HepG2 (cell line): ENCODE measurements around the gene DNAJB11. TPM values are rescaled to one million over a fixed set of nuclear protein-coding genes. Genes with fewer than 3 reads are reported as not detected.

ENCODE experiments used
- ATAC-seq: fragments of 200-7000 bp; cut with Tn5 transposase; 3 replicates; pipeline ENCODE4 v1.9.1; 2020; ENCODE audit warnings: mild to moderate bottlenecking, moderate library complexity
- BruUV-seq: library from RNA; stranded (reverse); fragments of 400-500 nt; replicated peaks from 2 replicates; lab custom pipeline; 2021; lab: Mats Ljungman, UMichigan
- CTCF ChIA-PET: fragments of 300-600 bp; formaldehyde crosslinking; extraction: SDS; loops from one replicate; lab custom pipeline; 2021; ENCODE audit warnings: low total read pairs, inconsistent platforms, low intra/inter-chr PET ratio; lab: Yijun Ruan, JAX
- POLR2A ChIA-PET: fragments of 350-600 bp; sonication (Branson Sonifier 250); formaldehyde crosslinking; loops from one replicate; lab custom pipeline; 2020; ENCODE audit warnings: antibody characterized with exemption, inconsistent platforms; lab: Yijun Ruan, JAX
- DNase-seq: peaks from one replicate; pipeline ENCODE4 v3.0.0-alpha.2; 2015; ENCODE audit warnings: low spot score
- FAIRE-seq: peaks from 3 replicates; lab custom pipeline; 2011; peaks lifted over from hg19 to GRCh38; lab: Jason Lieb, UNC
- H2AFZ ChIP-seq: one replicate; pipeline ENCODE4 v1.6.1; 2011; ENCODE audit warnings: low read length, inconsistent platforms
- H3K27ac ChIP-seq: fragments of 300-600 bp; 3 replicates; pipeline ENCODE4 v1.8.0; 2011; ENCODE audit warnings: mixed run types, mild to moderate bottlenecking, mixed read lengths, low read length, inconsistent platforms; ENCODE audit not compliant: insufficient read depth; ENCODE audit errors: extremely low read length
- H3K27me3 ChIP-seq, 2 experiments: fragments of 200-600 bp in 1 of 2; 2 replicates in 1 of 2; 3 replicates in 1 of 2; pipeline versions ENCODE4 v1.6.0 to v1.8.0; 2011; ENCODE audit warnings: low read length in 2 of 2, mild to moderate bottlenecking in 2 of 2, moderate library complexity in 2 of 2, inconsistent platforms in 1 of 2; ENCODE audit not compliant: insufficient read depth in 2 of 2, control insufficient read depth in 1 of 2
- H3K36me3 ChIP-seq, 2 experiments: fragments of 200-600 bp in 1 of 2; replicated peaks in 1 of 2; 2 replicates in 1 of 2; 3 replicates in 1 of 2; pipeline versions ENCODE4 v1.5.1 to v1.8.0; 2011; ENCODE audit warnings: low read length in 2 of 2, inconsistent platforms in 1 of 2; ENCODE audit not compliant: insufficient read depth in 2 of 2, control insufficient read depth in 1 of 2
- H3K4me1 ChIP-seq: 2 replicates; pipeline ENCODE4 v1.5.1; 2012; ENCODE audit warnings: low read length, inconsistent platforms; ENCODE audit not compliant: insufficient read depth
- H3K4me2 ChIP-seq: 2 replicates; pipeline ENCODE4 v1.6.0; 2011; ENCODE audit warnings: low read depth, low read length, inconsistent platforms
- H3K4me3 ChIP-seq, 3 experiments: fragments of 200-600 bp in 1 of 3; sonication (generic), shearing (Covaris generic) in 1 of 3; replicated peaks in 1 of 3; 2 replicates each; pipeline ENCODE4 v1.5.1; 2011 to 2016; ENCODE audit warnings: low read length in 3 of 3, inconsistent platforms in 2 of 3, low read depth in 2 of 3, mild to moderate bottlenecking in 2 of 3, control low read depth in 1 of 3, mixed read lengths in 1 of 3; ENCODE audit not compliant: insufficient read depth in 1 of 3
- H3K79me2 ChIP-seq: one replicate; pipeline ENCODE4 v1.6.1; 2011; ENCODE audit warnings: low read length, inconsistent platforms; ENCODE audit not compliant: insufficient read depth
- H3K9ac ChIP-seq: 2 replicates; pipeline ENCODE4 v1.6.0; 2011; ENCODE audit warnings: mild to moderate bottlenecking, low read depth, low read length, inconsistent platforms; ENCODE audit not compliant: insufficient read depth
- H3K9me3 ChIP-seq: 2 replicates; pipeline ENCODE4 v1.5.1; 2012; ENCODE audit warnings: mild to moderate bottlenecking, low read length
- H4K20me1 ChIP-seq: 2 replicates; pipeline ENCODE4 v1.6.0; 2011; ENCODE audit warnings: inconsistent platforms, mild to moderate bottlenecking, low read length, moderate library complexity; ENCODE audit not compliant: insufficient read depth
- ATF7 ChIP-seq, 2 experiments: fragments of 450-650 bp in 1 of 2; sonication (generic) in 1 of 2; formaldehyde crosslinking in 1 of 2; IDR thresholded peaks; 2 replicates each; pipeline versions ENCODE4 v1.4.0 to v1.6.1; 2016 to 2020; ENCODE audit warnings: antibody characterized with exemption in 1 of 2, mild to moderate bottlenecking in 1 of 2, missing genetic modification reagents in 1 of 2
- BORCS8-MEF2B ChIP-seq: sonication (generic); formaldehyde crosslinking; IDR thresholded peaks from 2 replicates; pipeline ENCODE4 v1.8.0; 2022; ENCODE audit warnings: mild to moderate bottlenecking, missing genetic modification reagents
- GZF1 ChIP-seq: sonication (generic); formaldehyde crosslinking; IDR thresholded peaks from 2 replicates; pipeline ENCODE4 v1.5.1; 2020; ENCODE audit warnings: mild to moderate bottlenecking, missing genetic modification reagents
- KDM5A ChIP-seq: fragments of 200-600 bp; sonication (generic); IDR thresholded peaks from 2 replicates; pipeline ENCODE4 v1.7.0; 2018; ENCODE audit warnings: antibody characterized with exemption, mild to moderate bottlenecking, low read length, borderline replicate concordance
- NFIB ChIP-seq: sonication (generic); formaldehyde crosslinking; IDR thresholded peaks from 2 replicates; pipeline ENCODE4 v1.9.0; 2021; ENCODE audit warnings: missing genetic modification reagents, mild to moderate bottlenecking, borderline replicate concordance
- NR3C1 ChIP-seq: sonication (generic); formaldehyde crosslinking; IDR thresholded peaks from 2 replicates; pipeline ENCODE4 v1.4.0; 2020; ENCODE audit warnings: missing genetic modification reagents
- RXRB ChIP-seq: IDR thresholded peaks from 2 replicates; pipeline ENCODE4 v1.6.1; 2016; ENCODE audit warnings: borderline replicate concordance, missing genetic modification reagents, missing compliant biosample characterization
- SALL2 ChIP-seq: sonication (generic); formaldehyde crosslinking; IDR thresholded peaks from 2 replicates; pipeline ENCODE4 v1.8.1; 2023; ENCODE audit warnings: mild to moderate bottlenecking, missing genetic modification reagents, inconsistent platforms
- TARDBP ChIP-seq: sonication (generic); formaldehyde crosslinking; IDR thresholded peaks from 2 replicates; pipeline ENCODE4 v1.8.0; 2022; ENCODE audit warnings: mild to moderate bottlenecking, missing genetic modification reagents
- ZBTB2 ChIP-seq: sonication (generic); formaldehyde crosslinking; IDR thresholded peaks from 2 replicates; pipeline ENCODE4 v1.8.0; 2022; ENCODE audit warnings: low read depth, missing genetic modification reagents
- ZNF253 ChIP-seq: sonication (generic); formaldehyde crosslinking; IDR thresholded peaks from 2 replicates; pipeline ENCODE4 v1.8.0; 2022; ENCODE audit warnings: mild to moderate bottlenecking, missing genetic modification reagents, borderline replicate concordance
- ZNF343 ChIP-seq: sonication (generic); formaldehyde crosslinking; IDR thresholded peaks from 2 replicates; pipeline ENCODE4 v1.4.0; 2020; ENCODE audit warnings: mild to moderate bottlenecking, missing genetic modification reagents
- ZNF350 ChIP-seq: sonication (generic); formaldehyde crosslinking; IDR thresholded peaks from 2 replicates; pipeline ENCODE4 v1.4.0; 2020; ENCODE audit warnings: mild to moderate bottlenecking, low read depth, missing genetic modification reagents, borderline replicate concordance
- ZSCAN20 ChIP-seq: sonication (generic); formaldehyde crosslinking; IDR thresholded peaks from 2 replicates; pipeline ENCODE4 v1.4.0; 2020; ENCODE audit warnings: missing genetic modification reagents, mild to moderate bottlenecking, borderline replicate concordance
- WGBS: methylation state at CpG from one replicate; pipeline ENCODE4 v1.1.6; 2017; ENCODE audit warnings: low lambda C conversion rate; 5-methylcytosine and 5-hydroxymethylcytosine counted together
- in situ Hi-C: cut with HindIII; loops from 2 replicates; pipeline ENCODE4 v1.10.0; 2017; ENCODE audit warnings: low pct_unique_long_range_greater_than_20kb; ENCODE audit not compliant: extremely low pct_ligation_motif_present
- intact Hi-C: fragments of 100-400 bp; cut with micrococcal nuclease; formaldehyde crosslinking; loops from one replicate; pipeline ENCODE4 v1.10.0; 2022; ENCODE audit not compliant: unreplicated experiment
- polyA plus RNA-seq, 8 experiments: library from polyadenylated mRNA; depleted of rRNA in 3 of 8; stranded (reverse) in 7 of 8; unstranded in 1 of 8; fragments of >200 nt; fragmentation: Illumina TruSeq in 4 of 8; extraction: Trizol in 4 of 8; gene quantifications; 2 replicates each; pipeline versions ENCODE4 v1.2.1 to v1.2.3, GENCODE V29; 2011 to 2016; ENCODE audit warnings: low read depth in 4 of 8, missing spikeins in 1 of 8, mixed read lengths in 1 of 8; ENCODE audit not compliant: insufficient read depth in 1 of 8
- total RNA-seq, 5 experiments: library from RNA; depleted of rRNA; stranded (reverse); fragments of >200 nt; fragmentation: Illumina TruSeq; extraction: Trizol; gene quantifications; 2 replicates each; pipeline ENCODE4 v1.2.3, GENCODE V29; 2016; ENCODE audit warnings: low read depth in 1 of 5
- TF ChIP-seq, protein P1 (sequence below): sonication (generic); formaldehyde crosslinking; IDR thresholded peaks from 2 replicates; pipeline ENCODE4 v1.8.0; 2022; ENCODE audit warnings: missing genetic modification reagents, low read depth, mild to moderate bottlenecking, borderline replicate concordance

DNAJB11 gene
- total and polyA plus RNA-seq, 2 of the 13 experiments (the other 11 are each of a cell fraction or from before 2014, with no cell fraction given), result 41.0 to 132 TPM

DNA sequence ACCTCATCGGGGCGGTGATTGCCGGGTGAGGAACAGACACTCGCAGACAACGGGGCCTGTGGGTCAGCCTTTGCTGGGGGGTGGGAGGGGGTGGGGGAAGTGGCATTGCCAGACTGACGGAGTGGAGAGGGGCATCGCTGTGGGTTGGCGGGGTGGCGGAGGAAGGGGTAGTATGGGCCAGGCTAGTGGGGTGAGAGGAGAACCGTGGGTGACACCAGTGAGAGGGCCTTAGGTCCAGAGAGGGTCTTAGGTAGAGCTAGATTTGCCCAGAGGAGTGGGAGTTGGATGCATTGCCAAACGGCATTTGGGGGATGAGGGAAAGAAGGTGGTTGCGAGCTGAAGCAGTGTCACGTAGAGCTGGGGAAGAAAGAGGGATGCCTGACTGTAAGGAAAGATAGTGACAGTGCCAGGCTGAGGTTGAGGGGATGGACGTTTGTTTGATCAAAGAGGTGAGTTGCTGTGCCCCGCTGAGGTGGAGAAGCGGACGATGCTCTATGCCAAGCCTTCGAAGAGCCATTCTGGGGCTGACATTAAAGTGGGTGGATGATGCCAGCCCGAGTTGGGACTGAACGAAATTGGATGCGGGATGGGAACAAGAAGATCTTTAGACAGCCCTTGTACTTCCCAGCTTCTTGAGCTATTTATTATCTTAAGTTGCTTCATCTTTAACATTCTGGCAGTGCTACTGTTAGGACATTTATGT, 572 bp downstream of the DNAJB11 start:
- ChIA-PET CTCF (no interaction called here), POLR2A (interaction anchor here (0.8 to 6.5 kb wide), 18 partner anchors 8 to 633 kb away, joined by 3 to 111 read pairs (median 6); partner anchors contain the start of genes AHSG, EIF4A2, ETV5 and TRA2B)
- Histone ChIP-seq H3K4me2 (peak overlapping the region; percentile 100), H3K36me3 (peaks cover 8 to 35% of the 10 kb centered on the region in 2 experiments), H3K27me3 (no peaks in the 10 kb centered on the region; a peak in 1 of 5 replicates), H3K79me2 (peaks cover 55% of the 10 kb centered on the region), H3K9me3 (no peaks in the 10 kb centered on the region), H2AFZ (no peak overlapping the region), H4K20me1 (no peaks in the 10 kb centered on the region), H3K9ac (peak overlapping the region; percentile 94), H3K4me1 (peaks cover 54% of the 10 kb centered on the region), H3K4me3 (peak overlapping the region; percentile 86 to 100 (median 93)), H3K27ac (peak overlapping the region; percentile 86)
- BruUV-seq, result TSS peak; percentile 47
- TF ChIP-seq ZBTB2 (CRISPR knock-in tag), result no peak
- peak; percentile 18; the same call in 1 of the 2 replicates for TF ChIP-seq KDM5A
- FAIRE-seq (no peak), DNase-seq (no peak), ATAC-seq (no peak)
- intact Hi-C loops, result loop anchor here (2.0 kb wide), 1 partner anchor 42 kb away; the partner anchor contains the start of gene AHSG
- WGBS, result 3% methylated on average over 21 of the region's 21 CpGs
- in situ Hi-C loops, result no loop called here

- CTCF ChIA-PET, result no interaction called here
- H2AFZ ChIP-seq, result no peak overlapping the region
- H3K27me3 ChIP-seq, result no peaks in the 10 kb centered on the region; a peak in 1 of 5 replicates
- in situ Hi-C loops (no loop called here), intact Hi-C loops (loop anchor here (2.0 kb wide), 1 partner anchor 41 kb away; the partner anchor contains the start of gene AHSG)
- peaks cover 51% of the 10 kb centered on the region for H3K4me1 ChIP-seq
- POLR2A ChIA-PET, result interaction anchor here (0.9 to 6.5 kb wide), 4 partner anchors 23 to 212 kb away, joined by 3 to 111 read pairs (median 20); partner anchors contain the start of genes AHSG and EIF4A2
- peaks cover 50% of the 10 kb centered on the region for H3K79me2 ChIP-seq
- peak overlapping the region; percentile 86 to 100 (median 93) for H3K4me3 ChIP-seq
- no peak for FAIRE-seq
- no peaks in the 10 kb centered on the region for H4K20me1 ChIP-seq
- 70% methylated on average over 2 of the region's 2 CpGs for WGBS
- no peak overlapping the region for H3K27ac ChIP-seq
- peak overlapping the region; percentile 94 for H3K9ac ChIP-seq
- BruUV-seq, result no TSS peak
- no peak for ATAC-seq
- no peak for DNase-seq
- no peaks in the 10 kb centered on the region for H3K9me3 ChIP-seq
- peak overlapping the region; percentile 100 for H3K4me2 ChIP-seq
- H3K36me3 ChIP-seq, result peaks cover 8 to 41% of the 10 kb centered on the region in 2 experiments
- no peak for TF ChIP-seq ZNF343 (CRISPR knock-in tag)
- TF ChIP-seq RXRB (CRISPR knock-in tag), result no peak
- no peak for TF ChIP-seq ATF7 (IDR thresholded peaks at IDR 0.05)
- no peak for TF ChIP-seq ATF7 (CRISPR knock-in tag; IDR thresholded peaks at IDR 0.05)
- no peak for TF ChIP-seq NR3C1 (CRISPR knock-in tag)
- no peak for TF ChIP-seq ZNF350
- TF ChIP-seq BORCS8-MEF2B (CRISPR knock-in tag), result no peak
- TF ChIP-seq ZNF253 (CRISPR knock-in tag), result no peak
- TF ChIP-seq SALL2, result no peak
- TF ChIP-seq TARDBP (CRISPR knock-in tag), result no peak
- TF ChIP-seq GZF1 (CRISPR knock-in tag), result no peak
- TF ChIP-seq ZSCAN20 (CRISPR knock-in tag), result no peak
- no peak for TF ChIP-seq NFIB (CRISPR knock-in tag)
- TF ChIP-seq, protein P1, sequence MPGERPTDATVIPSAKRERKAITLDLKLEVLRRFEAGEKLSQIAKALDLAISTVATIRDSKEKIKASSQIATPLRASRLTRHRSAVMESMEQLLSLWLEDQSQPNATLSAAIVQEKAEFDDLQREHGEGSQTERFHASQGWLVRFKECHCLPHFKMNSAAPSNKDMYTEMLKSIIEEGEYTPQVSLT (CRISPR knock-in tag), result no peak
These were observed 1.1 kb downstream of the DNAJB11 start for GRCh38 chr3:186571644-186572013.
